ENCODE data around the gene GINS1.

- TF ChIP-seq CTCF (IDR thresholded peaks at IDR 0.05) (no peak), ZFX (IDR thresholded peaks at IDR 0.05; ENCODE audit: borderline replicate concordance) (no peak)
Measured at GRCh38 chr20:25394276-25394675, 13.2 kb upstream of the GINS1 start.

All from 22Rv1 (cell line).